Measurements from ENCODE around the gene SPACA9. TPM values are rescaled to one million over a fixed set of nuclear protein-coding genes. Genes with fewer than 3 reads are reported as not detected.

SPACA9 gene
- total RNA-seq, 3 donors from 2014 or later (not counting 1 experiment from before 2014, with no cell fraction given), result 1.1 to 1.6 (median 1.4) TPM

- no peak for DNase-seq
- Histone ChIP-seq H3K9me3 (ENCODE audit: control insufficient read depth, insufficient read depth, low read length) (no peaks in the 10 kb centered on the region), H3K27ac (ENCODE audit: low read length) (no peak overlapping the region), H3K27me3 (ENCODE audit: control insufficient read depth, insufficient read depth, low read length) (no peaks in the 10 kb centered on the region), H3K4me1 (ENCODE audit: control insufficient read depth, insufficient read depth, low read length) (no peaks in the 10 kb centered on the region), H3K4me3 (ENCODE audit: low read length) (no peak overlapping the region), H3K36me3 (ENCODE audit: control insufficient read depth, insufficient read depth, low read length) (no peaks in the 10 kb centered on the region)
- Mint-ChIP-seq H3K4me3 (no peak overlapping the region), H3K4me1 (no peaks in the 10 kb centered on the region), H3K36me3 (no peaks in the 10 kb centered on the region), H3K27ac (no peak overlapping the region), H3K27me3 (ENCODE audit: low read depth in 2 of 2) (peaks cover 0 to 10% of the 10 kb centered on the region in 2 donors), H3K9me3 (no peaks in the 10 kb centered on the region)
- no peak for ATAC-seq
- intact Hi-C loops (cut with micrococcal nuclease), result no loop called here
- no peak for TF ChIP-seq CTCF (IDR thresholded peaks at IDR 0.05)
- 87% methylated on average over 7 of the region's 7 CpGs for WGBS (ENCODE audit: insufficient coverage)
These were observed 44.4 kb upstream of the SPACA9 start for GRCh38 chr9:132834343-132834742.

- no peaks in the 10 kb centered on the region for H3K4me1 ChIP-seq (ENCODE audit: control insufficient read depth, insufficient read depth, low read length)
- DNase-seq, result no peak
- Mint-ChIP-seq H3K4me3 (no peak overlapping the region), H3K9me3 (no peaks in the 10 kb centered on the region), H3K27me3 (ENCODE audit: low read depth in 2 of 2) (no peaks in the 10 kb centered on the region), H3K27ac (no peak overlapping the region), H3K36me3 (no peaks in the 10 kb centered on the region), H3K4me1 (no peaks in the 10 kb centered on the region)
- H3K9me3 ChIP-seq (ENCODE audit: control insufficient read depth, insufficient read depth, low read length), result no peaks in the 10 kb centered on the region
- intact Hi-C loops (cut with micrococcal nuclease), result no loop called here
- no peaks in the 10 kb centered on the region for H3K36me3 ChIP-seq (ENCODE audit: control insufficient read depth, insufficient read depth, low read length)
- ATAC-seq, result no peak
- no peaks in the 10 kb centered on the region for H3K27me3 ChIP-seq (ENCODE audit: control insufficient read depth, insufficient read depth, low read length)
- WGBS (ENCODE audit: insufficient coverage), result 84% methylated on average over 15 of the region's 16 CpGs
- H3K4me3 ChIP-seq (ENCODE audit: low read length), result no peak overlapping the region
- TF ChIP-seq CTCF (IDR thresholded peaks at IDR 0.05), result no peak
- no peak overlapping the region for H3K27ac ChIP-seq (ENCODE audit: low read length)
These were observed 41.0 kb upstream of the SPACA9 start for GRCh38 chr9:132837501-132838286.

- intact Hi-C loops (cut with micrococcal nuclease), result no loop called here
- H3K36me3 Mint-ChIP-seq, result no peaks in the 10 kb centered on the region
These were observed 40.4 kb upstream of the SPACA9 start for GRCh38 chr9:132838291-132838690.

More at GRCh38 chr9:132838291-132838690, 40.4 kb upstream of the SPACA9 start:
- DNase-seq (no peak), ATAC-seq (no peak)
- Histone ChIP-seq H3K4me1 (ENCODE audit: control insufficient read depth, insufficient read depth, low read length) (no peaks in the 10 kb centered on the region), H3K27ac (ENCODE audit: low read length) (no peak overlapping the region), H3K4me3 (ENCODE audit: low read length) (no peak overlapping the region), H3K27me3 (ENCODE audit: control insufficient read depth, insufficient read depth, low read length) (no peaks in the 10 kb centered on the region), H3K36me3 (ENCODE audit: control insufficient read depth, insufficient read depth, low read length) (no peaks in the 10 kb centered on the region), H3K9me3 (ENCODE audit: control insufficient read depth, insufficient read depth, low read length) (no peaks in the 10 kb centered on the region)
- Mint-ChIP-seq H3K4me1 (no peaks in the 10 kb centered on the region), H3K27me3 (ENCODE audit: low read depth in 2 of 2) (no peaks in the 10 kb centered on the region), H3K27ac (no peak overlapping the region), H3K9me3 (no peaks in the 10 kb centered on the region), H3K4me3 (no peak overlapping the region)
- WGBS (ENCODE audit: insufficient coverage), result 86% methylated on average over 4 of the region's 4 CpGs
- TF ChIP-seq CTCF (IDR thresholded peaks at IDR 0.05), result no peak
